Mammary epithelial cell (primary cell): Measurements from ENCODE around the gene CDK5RAP3.

Experiments used
- CTCF ChIP-seq, 2 donors: IDR thresholded peaks in 1 of 2; conservative IDR thresholded peaks in 1 of 2; 2 replicates each; pipeline ENCODE4 v1.5.1; 2011 to 2012; ENCODE audit warnings: inconsistent platforms in 2 of 2, low read length in 2 of 2, mild to moderate bottlenecking in 2 of 2, control low read depth in 1 of 2, low read depth in 1 of 2; ENCODE audit not compliant: insufficient read depth in 1 of 2; ENCODE audit errors: extremely low read depth in 1 of 2
- EZH2 ChIP-seq: IDR thresholded peaks from 2 replicates; pipeline ENCODE4 v1.6.1; 2012; ENCODE audit warnings: low read length, inconsistent platforms, borderline replicate concordance

- no peak for TF ChIP-seq CTCF (conservative IDR thresholded peaks at IDR 0.05 in 1 of 2, IDR thresholded peaks at IDR 0.05 in 1 of 2; ENCODE audit: extremely low read depth in 1 of 2, insufficient read depth in 1 of 2, low read depth in 1 of 2, low read length in 2 of 2)
- no peak for TF ChIP-seq EZH2
Measured at GRCh38 chr17:47969930-47970724, 786 bp upstream of the CDK5RAP3 start.
